HEK293 (cell line): ENCODE data around the gene MYADML2.
A peak's percentile ranks its signal among the peaks of the same experiment; 100 is the strongest.

Experiments used
- CTCF ChIA-PET: fragments of 350-600 bp; formaldehyde crosslinking; extraction: SDS; loops from one replicate; lab custom pipeline; 2021; ENCODE audit warnings: antibody characterized with exemption; lab: Yijun Ruan, JAX
- POLR2A ChIA-PET: fragments of 300-600 bp; formaldehyde crosslinking; extraction: SDS; loops from one replicate; lab custom pipeline; 2020; ENCODE audit warnings: antibody characterized with exemption, inconsistent platforms; lab: Yijun Ruan, JAX
- H3K27ac ChIP-seq: fragments of 200-500 bp; sonication (Bioruptor generic); 2 replicates; pipeline ENCODE4 v1.5.1; 2014; ENCODE audit warnings: low read depth, low read length, control low read depth, inconsistent platforms; ENCODE audit errors: extremely low read depth
- H3K36me3 ChIP-seq, 2 experiments: fragments of 200-500 bp in 1 of 2; sonication (Bioruptor generic) in 1 of 2; 1 replicate in 1 of 2; 2 replicates in 1 of 2; pipeline ENCODE4 v1.5.1; 2014 to 2017; ENCODE audit warnings: inconsistent platforms in 2 of 2, low read length in 2 of 2; ENCODE audit not compliant: control insufficient read depth in 2 of 2, insufficient read depth in 1 of 2
- H3K4me1 ChIP-seq: fragments of 200-500 bp; sonication (Bioruptor generic); 2 replicates; pipeline ENCODE4 v1.5.1; 2014; ENCODE audit warnings: mild to moderate bottlenecking, low read length, inconsistent platforms; ENCODE audit not compliant: control insufficient read depth, insufficient read depth
- H3K4me3 ChIP-seq: 2 replicates; pipeline ENCODE4 v1.5.1; 2011; ENCODE audit warnings: low read depth, mild to moderate bottlenecking, control low read depth, low read length, moderate library complexity
- H3K9me3 ChIP-seq: fragments of 200-500 bp; sonication (Bioruptor generic); 2 replicates; pipeline ENCODE4 v1.5.1; 2014; ENCODE audit warnings: low read depth, low read length, inconsistent platforms; ENCODE audit not compliant: control insufficient read depth, insufficient read depth
- BCL11B ChIP-seq: fragments of 450-650 bp; formaldehyde crosslinking; IDR thresholded peaks from 2 replicates; pipeline ENCODE4 v1.5.1; 2016; ENCODE audit warnings: low read depth, missing biosample characterization, missing genetic modification characterization
- GLIS2 ChIP-seq: fragments of 450-650 bp; formaldehyde crosslinking; IDR thresholded peaks from 2 replicates; pipeline ENCODE4 v1.5.1; 2016; ENCODE audit warnings: missing biosample characterization, missing genetic modification characterization
- HIC1 ChIP-seq: fragments of 450-650 bp; formaldehyde crosslinking; IDR thresholded peaks from 2 replicates; pipeline ENCODE4 v1.5.1; 2016; ENCODE audit warnings: missing biosample characterization, missing genetic modification characterization
- HOXD13 ChIP-seq: sonication (generic); formaldehyde crosslinking; IDR thresholded peaks from 2 replicates; pipeline ENCODE4 v1.8.0; 2022; ENCODE audit warnings: missing genetic modification reagents, borderline replicate concordance
- IKZF3 ChIP-seq: fragments of 450-650 bp; IDR thresholded peaks from 2 replicates; pipeline ENCODE4 v1.5.0; 2018; ENCODE audit warnings: missing biosample characterization, mild to moderate bottlenecking, missing genetic modification characterization, moderate library complexity
- MYNN ChIP-seq: fragments of 450-650 bp; formaldehyde crosslinking; IDR thresholded peaks from 2 replicates; pipeline ENCODE4 v1.5.1; 2016; ENCODE audit warnings: missing biosample characterization, missing genetic modification characterization, borderline replicate concordance
- PATZ1 ChIP-seq: fragments of 450-650 bp; formaldehyde crosslinking; IDR thresholded peaks from 2 replicates; pipeline ENCODE4 v1.5.1; 2016; ENCODE audit warnings: missing biosample characterization, missing genetic modification characterization
- RBAK ChIP-seq: fragments of 450-650 bp; formaldehyde crosslinking; IDR thresholded peaks from 2 replicates; pipeline ENCODE4 v1.5.1; 2016; ENCODE audit warnings: missing biosample characterization, missing genetic modification characterization
- REPIN1 ChIP-seq: fragments of 450-650 bp; formaldehyde crosslinking; IDR thresholded peaks from 2 replicates; pipeline ENCODE4 v1.5.1; 2017; ENCODE audit warnings: missing biosample characterization, missing genetic modification characterization, low read depth
- SALL2 ChIP-seq: fragments of 450-650 bp; formaldehyde crosslinking; IDR thresholded peaks from 2 replicates; pipeline ENCODE4 v1.5.0; 2017; ENCODE audit warnings: missing biosample characterization, mild to moderate bottlenecking, missing genetic modification characterization, borderline replicate concordance
- SCRT1 ChIP-seq: fragments of 450-650 bp; formaldehyde crosslinking; IDR thresholded peaks from 2 replicates; pipeline ENCODE4 v1.5.1; 2016; ENCODE audit warnings: missing biosample characterization, missing genetic modification characterization, borderline replicate concordance
- ZBTB8A ChIP-seq: fragments of 450-650 bp; formaldehyde crosslinking; IDR thresholded peaks from 2 replicates; pipeline ENCODE4 v1.5.1; 2016; ENCODE audit warnings: missing biosample characterization, missing genetic modification characterization
- ZNF148 ChIP-seq: fragments of 450-650 bp; formaldehyde crosslinking; IDR thresholded peaks from 2 replicates; pipeline ENCODE4 v1.5.0; 2017; ENCODE audit warnings: missing biosample characterization, missing genetic modification characterization, borderline replicate concordance
- ZNF184 ChIP-seq: fragments of 450-650 bp; IDR thresholded peaks from 2 replicates; pipeline ENCODE4 v1.5.1; 2018; ENCODE audit warnings: missing biosample characterization, mild to moderate bottlenecking, missing genetic modification characterization
- ZNF274 ChIP-seq, 2 experiments: fragments of 200-500 bp in 1 of 2; fragments of 450-650 bp in 1 of 2; sonication (Bioruptor generic) in 1 of 2; formaldehyde crosslinking in 1 of 2; IDR thresholded peaks; 2 replicates each; pipeline versions ENCODE4 v1.5.1 to v1.6.1; 2014 to 2016; ENCODE audit warnings: borderline replicate concordance in 1 of 2, inconsistent platforms in 1 of 2, low read length in 1 of 2, missing biosample characterization in 1 of 2, missing genetic modification characterization in 1 of 2
- ZNF48 ChIP-seq: fragments of 450-650 bp; formaldehyde crosslinking; IDR thresholded peaks from 2 replicates; pipeline ENCODE4 v1.5.1; 2016; ENCODE audit warnings: missing biosample characterization, missing genetic modification characterization
- ZNF501 ChIP-seq: fragments of 450-650 bp; formaldehyde crosslinking; IDR thresholded peaks from 2 replicates; pipeline ENCODE4 v1.5.1; 2016; ENCODE audit warnings: missing biosample characterization, missing genetic modification characterization
- ZNF514 ChIP-seq: fragments of 450-650 bp; formaldehyde crosslinking; IDR thresholded peaks from 2 replicates; pipeline ENCODE4 v1.5.1; 2016; ENCODE audit warnings: missing biosample characterization, missing genetic modification characterization
- ZNF624 ChIP-seq: fragments of 450-650 bp; formaldehyde crosslinking; IDR thresholded peaks from 2 replicates; pipeline ENCODE4 v1.5.1; 2017; ENCODE audit warnings: missing biosample characterization, missing genetic modification characterization
- ZNF658 ChIP-seq: fragments of 450-650 bp; formaldehyde crosslinking; IDR thresholded peaks from 2 replicates; pipeline ENCODE4; 2016; ENCODE audit warnings: missing biosample characterization, missing genetic modification characterization
- ZNF76 ChIP-seq: fragments of 450-650 bp; formaldehyde crosslinking; IDR thresholded peaks from 2 replicates; pipeline ENCODE4; 2016; ENCODE audit warnings: low read depth, missing biosample characterization, missing genetic modification characterization, borderline replicate concordance
- ZNF830 ChIP-seq: fragments of 450-650 bp; IDR thresholded peaks from 2 replicates; pipeline ENCODE4 v1.5.0; 2018; ENCODE audit warnings: missing biosample characterization, missing genetic modification characterization, low read depth, mild to moderate bottlenecking, moderate library complexity
- ZSCAN16 ChIP-seq: fragments of 450-650 bp; formaldehyde crosslinking; IDR thresholded peaks from 2 replicates; pipeline ENCODE4 v1.5.1; 2016; ENCODE audit warnings: missing biosample characterization, missing genetic modification characterization
- ZSCAN4 ChIP-seq: fragments of 450-650 bp; formaldehyde crosslinking; IDR thresholded peaks from 2 replicates; pipeline ENCODE4 v1.5.1; 2017; ENCODE audit warnings: missing biosample characterization, missing genetic modification characterization

Gene MYADML2

GRCh38 chr17:81926451-81927151 is 20.4 kb downstream of the MYADML2 start (continued):
- TF ChIP-seq BCL11B (peak; percentile 80; the same call in 1 of the 2 replicates), GLIS2 (tag by site-specific recombination) (peak; percentile 99), IKZF3 (tag by site-specific recombination) (peak; percentile 94), ZBTB8A (tag by site-specific recombination) (peak; percentile 86), ZNF624 (tag by site-specific recombination) (no peak), ZNF76 (tag by site-specific recombination) (peak; percentile 74), SALL2 (tag by site-specific recombination) (no peak)
- TF ChIP-seq, all 188 proteins: peak for 54

GRCh38 chr17:81925860-81926450 is 21.1 kb downstream of the MYADML2 start:
- Histone ChIP-seq H3K9me3 (no peaks in the 10 kb centered on the region), H3K4me1 (peaks cover 3% of the 10 kb centered on the region; the same call in 1 of the 2 replicates), H3K4me3 (peak overlapping the region; percentile 79), H3K36me3 (peaks cover 6 to 18% of the 10 kb centered on the region in 2 experiments; a peak in 1 of 3 replicates), H3K27ac (peak overlapping the region; percentile 90)
- POLR2A ChIA-PET: interaction anchor here (0.5 to 3.2 kb wide), 17 partner anchors 9 to 1377 kb away, joined by 3 to 22 read pairs (median 4); partner anchors contain the start of genes ARL16, DCXR, HGS and LRRC45
- CTCF ChIA-PET: interaction anchor here (0.7 to 1.7 kb wide), 4 partner anchors 9 to 113 kb away, joined by 3 to 11 read pairs (median 4); partner anchors contain the start of gene PCYT2
- TF ChIP-seq ZNF148 (tag by site-specific recombination): no peak
- TF ChIP-seq ZSCAN16 (tag by site-specific recombination): no peak
- no peak for TF ChIP-seq RBAK
- no peak for TF ChIP-seq ZNF658 (tag by site-specific recombination)
- no peak for TF ChIP-seq ZNF184 (tag by site-specific recombination)
- TF ChIP-seq MYNN (tag by site-specific recombination): no peak
- no peak for TF ChIP-seq GLIS2 (tag by site-specific recombination)
- no peak for TF ChIP-seq ZNF274 (IDR thresholded peaks at IDR 0.05; ENCODE audit: low read length)
- no peak for TF ChIP-seq ZNF274 (tag by site-specific recombination; IDR thresholded peaks at IDR 0.05; ENCODE audit: borderline replicate concordance)
- no peak for TF ChIP-seq HOXD13 (CRISPR knock-in tag)
- TF ChIP-seq BCL11B: no peak; the same call in 1 of the 2 replicates
- TF ChIP-seq REPIN1: no peak
- TF ChIP-seq ZNF514: no peak
- no peak for TF ChIP-seq ZNF501 (tag by site-specific recombination)
- no peak for TF ChIP-seq ZNF48
- no peak for TF ChIP-seq ZNF830
- TF ChIP-seq SCRT1 (tag by site-specific recombination): no peak
- TF ChIP-seq IKZF3 (tag by site-specific recombination): no peak
- TF ChIP-seq HIC1 (tag by site-specific recombination): 0 out of 2 replicates have a peak, but pooled peaks have one; percentile 51
- TF ChIP-seq ZSCAN4 (tag by site-specific recombination): peak; percentile 63; the same call in 1 of the 2 replicates
- TF ChIP-seq PATZ1: no peak
